ENCODE data around the gene PAX6.

PAX6 gene

GRCh38 chr11:31792456-31792855 is 18.7 kb downstream of the PAX6 start:
- H3K36me3 ChIP-seq (ENCODE audit: low read length): no peaks in the 10 kb centered on the region
- H3K4me3 ChIP-seq (ENCODE audit: insufficient read depth, low read length, poor library complexity, severe bottlenecking): no peak overlapping the region
- H3K4me2 ChIP-seq (ENCODE audit: low read depth, low read length, poor library complexity, severe bottlenecking): no peak overlapping the region
- no peaks in the 10 kb centered on the region for H3F3A ChIP-seq (ENCODE audit: insufficient read depth)
- no peaks in the 10 kb centered on the region for H3K27me3 ChIP-seq (ENCODE audit: low read length)
- TF ChIP-seq, protein P1, sequence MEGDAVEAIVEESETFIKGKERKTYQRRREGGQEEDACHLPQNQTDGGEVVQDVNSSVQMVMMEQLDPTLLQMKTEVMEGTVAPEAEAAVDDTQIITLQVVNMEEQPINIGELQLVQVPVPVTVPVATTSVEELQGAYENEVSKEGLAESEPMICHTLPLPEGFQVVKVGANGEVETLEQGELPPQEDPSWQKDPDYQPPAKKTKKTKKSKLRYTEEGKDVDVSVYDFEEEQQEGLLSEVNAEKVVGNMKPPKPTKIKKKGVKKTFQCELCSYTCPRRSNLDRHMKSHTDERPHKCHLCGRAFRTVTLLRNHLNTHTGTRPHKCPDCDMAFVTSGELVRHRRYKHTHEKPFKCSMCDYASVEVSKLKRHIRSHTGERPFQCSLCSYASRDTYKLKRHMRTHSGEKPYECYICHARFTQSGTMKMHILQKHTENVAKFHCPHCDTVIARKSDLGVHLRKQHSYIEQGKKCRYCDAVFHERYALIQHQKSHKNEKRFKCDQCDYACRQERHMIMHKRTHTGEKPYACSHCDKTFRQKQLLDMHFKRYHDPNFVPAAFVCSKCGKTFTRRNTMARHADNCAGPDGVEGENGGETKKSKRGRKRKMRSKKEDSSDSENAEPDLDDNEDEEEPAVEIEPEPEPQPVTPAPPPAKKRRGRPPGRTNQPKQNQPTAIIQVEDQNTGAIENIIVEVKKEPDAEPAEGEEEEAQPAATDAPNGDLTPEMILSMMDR (IDR thresholded peaks at IDR 0.05; ENCODE audit: insufficient read depth, low read length, poor library complexity, severe bottlenecking): no peak
- TF ChIP-seq EZH2phosphoT487 (conservative IDR thresholded peaks at IDR 0.05; ENCODE audit: low read length): no peak
- H3K27ac ChIP-seq (ENCODE audit: low read depth, low read length): no peak overlapping the region
- H3K9me3 ChIP-seq (ENCODE audit: insufficient read depth, low read length): no peaks in the 10 kb centered on the region
- H2AFZ ChIP-seq (ENCODE audit: low read depth, low read length, severe bottlenecking): no peak overlapping the region
- no peaks in the 10 kb centered on the region for H4K20me1 ChIP-seq (ENCODE audit: low read depth, low read length)
- H3K79me2 ChIP-seq (ENCODE audit: insufficient read depth, low read length): no peaks in the 10 kb centered on the region
- H3K9me2 ChIP-seq (replicated peaks; ENCODE audit: insufficient read depth, low read length): no peaks in the 10 kb centered on the region
- no peak overlapping the region for H3K9ac ChIP-seq (ENCODE audit: low read length)

- Histone ChIP-seq H3K36me3 (ENCODE audit: low read length) (no peaks in the 10 kb centered on the region), H4K20me1 (ENCODE audit: low read depth, low read length) (no peaks in the 10 kb centered on the region), H3F3A (ENCODE audit: insufficient read depth) (no peaks in the 10 kb centered on the region), H3K27me3 (ENCODE audit: low read length) (no peaks in the 10 kb centered on the region), H3K79me2 (ENCODE audit: insufficient read depth, low read length) (no peaks in the 10 kb centered on the region), H3K9ac (ENCODE audit: low read length) (no peak overlapping the region), H3K9me3 (ENCODE audit: insufficient read depth, low read length) (no peaks in the 10 kb centered on the region), H3K4me3 (ENCODE audit: insufficient read depth, low read length, poor library complexity, severe bottlenecking) (no peak overlapping the region), H3K27ac (ENCODE audit: low read depth, low read length) (no peak overlapping the region), H3K4me2 (ENCODE audit: low read depth, low read length, poor library complexity, severe bottlenecking) (no peak overlapping the region), H3K9me2 (replicated peaks; ENCODE audit: insufficient read depth, low read length) (no peaks in the 10 kb centered on the region), H2AFZ (ENCODE audit: low read depth, low read length, severe bottlenecking) (no peak overlapping the region)
- TF ChIP-seq EZH2phosphoT487 (conservative IDR thresholded peaks at IDR 0.05; ENCODE audit: low read length): no peak
- TF ChIP-seq, protein P1 (IDR thresholded peaks at IDR 0.05; ENCODE audit: insufficient read depth, low read length, poor library complexity, severe bottlenecking): no peak
These were observed 19.1 kb downstream of the PAX6 start for GRCh38 chr11:31792036-31792435.

GRCh38 chr11:31790649-31791048 is 20.5 kb downstream of the PAX6 start:
- no peak overlapping the region for H3K27ac ChIP-seq (ENCODE audit: low read depth, low read length)
- TF ChIP-seq, protein P1 (IDR thresholded peaks at IDR 0.05; ENCODE audit: insufficient read depth, low read length, poor library complexity, severe bottlenecking): no peak
- no peak for TF ChIP-seq EZH2phosphoT487 (conservative IDR thresholded peaks at IDR 0.05; ENCODE audit: low read length)
- H3F3A ChIP-seq (ENCODE audit: insufficient read depth): no peaks in the 10 kb centered on the region
- H3K9me3 ChIP-seq (ENCODE audit: insufficient read depth, low read length): no peaks in the 10 kb centered on the region
- no peak overlapping the region for H3K9ac ChIP-seq (ENCODE audit: low read length)
- H3K4me2 ChIP-seq (ENCODE audit: low read depth, low read length, poor library complexity, severe bottlenecking): no peak overlapping the region
- H3K27me3 ChIP-seq (ENCODE audit: low read length): no peaks in the 10 kb centered on the region
- no peaks in the 10 kb centered on the region for H3K36me3 ChIP-seq (ENCODE audit: low read length)
- H3K4me3 ChIP-seq (ENCODE audit: insufficient read depth, low read length, poor library complexity, severe bottlenecking): no peak overlapping the region
- no peaks in the 10 kb centered on the region for H4K20me1 ChIP-seq (ENCODE audit: low read depth, low read length)
- no peak overlapping the region for H2AFZ ChIP-seq (ENCODE audit: low read depth, low read length, severe bottlenecking)
- H3K79me2 ChIP-seq (ENCODE audit: insufficient read depth, low read length): no peaks in the 10 kb centered on the region
- H3K9me2 ChIP-seq (replicated peaks; ENCODE audit: insufficient read depth, low read length): no peaks in the 10 kb centered on the region

Data from SU-DHL-6 (cell line).